Inferior parietal cortex (tissue), 1 donor: ENCODE data around the gene SOBP.
A peak's percentile ranks its signal among the peaks of the same experiment; 100 is the strongest.
"Not testable (repeated sequence)": the region's sequence is repeated elsewhere in the genome, so short reads cannot be mapped to it uniquely, and the experiment has no call there.

ENCODE experiments used
- DNase-seq: peaks from one replicate; pipeline ENCODE4 v3.0.0-alpha.2; 2016; ENCODE audit errors: extremely low spot score

The SOBP gene

DNA sequence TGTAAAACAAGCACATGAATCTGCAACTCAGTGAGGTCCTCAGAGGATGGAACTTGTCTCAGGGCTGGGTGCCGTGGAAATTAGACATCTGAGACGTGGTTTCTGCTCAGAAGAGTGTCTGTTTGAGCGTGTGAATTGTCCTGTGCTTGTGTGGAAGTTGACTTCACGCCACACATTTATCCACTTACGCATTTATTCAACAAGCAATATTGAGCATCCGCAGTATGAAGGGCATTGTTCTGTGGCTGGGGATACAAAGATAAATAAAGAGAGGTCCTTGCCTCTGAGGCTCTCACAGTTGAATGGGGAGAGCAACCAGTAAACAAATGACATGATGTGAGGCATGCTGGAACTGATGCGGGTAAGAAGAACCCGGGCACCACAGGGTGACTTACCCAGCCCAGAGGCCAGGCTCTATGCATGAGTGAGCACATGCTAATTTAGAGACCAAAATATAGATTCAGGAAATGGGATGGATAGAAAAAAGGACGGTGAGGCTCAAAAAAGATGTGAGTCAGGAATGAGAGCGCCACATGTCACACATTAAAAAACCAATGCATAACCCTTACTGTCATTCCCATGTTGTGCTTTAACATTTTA, 60.4 kb downstream of the SOBP start:
- DNase-seq: no peak

DNA sequence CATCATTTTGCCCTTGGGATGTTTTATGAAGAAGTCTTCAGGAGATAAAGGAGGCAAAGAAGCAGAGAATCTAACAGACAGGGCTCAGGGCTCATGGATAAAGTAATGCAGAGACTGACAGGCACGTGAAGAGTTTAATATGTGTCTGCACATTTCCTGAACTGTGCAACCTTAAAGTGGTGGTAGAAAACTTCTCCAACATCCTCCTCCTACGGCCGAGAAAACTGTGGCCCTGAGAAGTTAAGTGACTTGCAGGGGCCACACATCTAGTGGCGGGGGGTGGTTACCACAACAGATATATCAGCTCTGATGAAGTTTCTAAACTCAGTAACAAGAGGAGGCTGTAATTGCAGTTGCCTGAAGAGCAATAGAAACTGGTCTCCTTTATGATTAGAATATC, 61.0 kb downstream of the SOBP start:
- DNase-seq: no peak

DNA sequence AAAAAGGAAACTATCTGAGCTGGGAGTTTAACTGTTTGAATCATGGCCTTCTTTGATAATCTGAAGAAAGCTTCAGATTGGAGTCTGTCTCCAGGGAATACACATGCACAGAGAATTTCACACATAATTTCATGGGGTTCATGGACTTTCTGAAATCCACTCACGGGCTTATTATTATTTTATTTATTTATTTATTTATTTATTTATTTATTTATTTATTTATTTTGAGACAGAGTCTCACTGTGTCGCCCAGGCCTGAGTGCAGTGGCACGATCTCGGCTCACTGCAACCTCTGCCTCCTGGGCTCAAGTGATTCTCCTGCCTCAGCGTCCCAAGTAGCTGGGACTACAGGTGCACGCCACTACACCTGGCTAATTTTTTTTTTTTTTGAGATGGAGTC, 63.2 kb downstream of the SOBP start:
- DNase-seq: not testable (repeated sequence)

DNA sequence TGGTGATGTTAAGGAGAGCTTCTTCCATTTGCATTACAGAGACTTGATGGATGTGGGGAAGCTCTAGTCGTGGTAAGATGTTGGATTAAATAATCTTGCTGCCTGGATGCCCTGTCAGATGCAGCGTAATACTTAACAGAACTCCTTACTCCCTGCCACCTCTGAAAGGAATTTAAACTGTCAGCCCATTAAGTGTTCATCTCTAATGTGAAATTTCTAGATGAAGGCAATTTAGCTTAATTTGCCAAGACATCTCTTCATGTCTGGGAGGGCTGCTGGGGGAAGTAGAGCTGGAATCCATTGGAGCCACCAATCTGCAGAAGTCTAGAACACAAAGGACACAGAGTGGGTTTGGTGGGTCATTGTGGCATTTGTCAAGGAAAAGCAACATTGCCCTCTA, 64.4 kb downstream of the SOBP start:
- no peak for DNase-seq

DNA sequence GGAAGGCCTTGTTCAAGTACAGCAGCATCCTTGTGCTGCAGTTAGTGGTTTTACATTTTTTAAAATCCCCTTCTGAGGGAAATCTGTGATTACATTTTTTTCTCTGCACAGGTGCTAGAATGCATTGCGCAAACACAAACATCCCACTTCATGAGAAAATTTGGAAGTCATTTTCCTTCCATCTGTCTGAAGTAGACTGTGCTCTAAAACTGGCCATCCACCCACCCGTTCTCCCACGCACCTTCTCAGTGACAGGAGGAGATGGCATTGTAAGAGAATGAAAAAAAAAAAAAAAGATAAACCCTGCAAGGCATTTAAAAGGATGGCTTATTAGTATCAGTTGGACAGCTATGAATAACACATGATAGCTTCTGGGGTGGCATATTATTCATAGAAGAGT, 65.0 kb downstream of the SOBP start:
- DNase-seq: peak; percentile 62

DNA sequence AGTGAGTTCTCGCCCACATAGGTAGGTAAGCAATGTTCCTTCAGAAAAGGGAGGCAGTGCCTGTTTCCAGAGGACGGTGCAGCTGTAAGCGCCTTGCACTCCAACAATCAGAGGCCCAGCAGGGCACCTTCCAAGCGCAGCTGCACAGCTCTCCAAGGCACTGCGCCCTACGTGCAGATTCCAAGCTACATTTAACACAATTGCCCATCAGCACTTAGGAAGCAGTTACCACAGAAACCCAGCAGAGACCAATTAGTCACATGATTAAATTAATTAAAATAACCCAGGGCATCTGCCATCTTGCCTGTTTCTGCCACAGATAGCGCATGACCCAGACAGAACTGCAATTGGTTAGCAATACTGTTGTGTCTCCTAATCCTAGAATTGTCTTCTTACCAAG, 65.5 kb downstream of the SOBP start:
- DNase-seq: no peak

DNA sequence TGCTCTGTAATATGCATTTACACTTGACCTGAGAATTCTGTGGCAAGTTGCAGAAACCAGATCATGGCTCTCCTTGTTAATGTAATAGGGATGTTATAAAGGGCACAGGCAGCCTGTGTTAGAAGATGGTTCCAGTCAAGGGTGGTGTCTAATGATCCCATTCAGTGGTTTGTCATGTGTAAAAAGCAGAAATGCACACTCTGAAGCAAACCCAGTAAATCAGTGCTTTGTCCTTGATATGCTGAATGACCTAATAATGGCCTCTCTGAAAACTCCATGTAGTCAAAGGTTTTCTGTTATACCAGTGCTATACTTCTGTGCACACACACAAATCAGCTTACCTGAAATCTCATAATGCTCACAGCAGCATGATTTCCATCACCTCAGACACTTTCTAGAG, 66.2 kb downstream of the SOBP start:
- no peak for DNase-seq

DNA sequence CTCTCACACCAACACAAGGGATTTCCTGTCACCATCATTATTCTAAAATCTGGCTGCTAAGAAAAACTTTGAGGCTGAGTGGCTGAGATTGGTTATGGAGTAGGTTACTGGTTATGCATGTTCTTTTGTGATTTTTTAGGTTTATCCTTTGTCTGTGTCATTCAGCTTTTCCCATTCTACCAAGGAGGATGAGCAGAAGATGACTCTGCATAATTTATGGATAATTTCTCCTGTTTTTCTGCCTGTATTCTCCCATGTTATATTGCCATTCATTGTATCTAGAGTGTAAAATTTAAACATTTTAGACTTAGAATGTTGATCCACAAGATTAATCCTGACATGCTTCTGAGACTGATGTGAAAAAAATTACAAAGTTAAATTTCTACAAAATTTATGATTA, 67.8 kb downstream of the SOBP start:
- DNase-seq: no peak

DNA sequence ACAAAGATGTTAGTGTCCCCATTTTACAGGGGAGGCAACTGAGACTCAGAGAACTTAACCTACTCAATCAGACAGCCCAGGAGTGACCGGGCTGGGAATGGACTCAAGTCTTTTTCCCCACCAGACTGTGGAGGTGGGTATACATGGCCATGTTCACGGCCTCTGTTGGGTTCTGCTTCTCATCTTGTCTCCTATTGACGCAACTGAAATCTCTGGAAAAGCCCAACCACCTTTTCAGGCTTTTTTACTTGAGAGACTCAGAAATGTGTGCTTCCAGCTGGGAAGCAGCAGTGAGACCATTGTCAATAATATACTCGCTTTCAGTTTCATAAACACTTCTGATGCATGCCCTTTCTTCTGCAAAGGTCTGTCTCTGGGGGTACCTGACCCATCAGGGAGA, 70.7 kb downstream of the SOBP start:
- DNase-seq: no peak

DNA sequence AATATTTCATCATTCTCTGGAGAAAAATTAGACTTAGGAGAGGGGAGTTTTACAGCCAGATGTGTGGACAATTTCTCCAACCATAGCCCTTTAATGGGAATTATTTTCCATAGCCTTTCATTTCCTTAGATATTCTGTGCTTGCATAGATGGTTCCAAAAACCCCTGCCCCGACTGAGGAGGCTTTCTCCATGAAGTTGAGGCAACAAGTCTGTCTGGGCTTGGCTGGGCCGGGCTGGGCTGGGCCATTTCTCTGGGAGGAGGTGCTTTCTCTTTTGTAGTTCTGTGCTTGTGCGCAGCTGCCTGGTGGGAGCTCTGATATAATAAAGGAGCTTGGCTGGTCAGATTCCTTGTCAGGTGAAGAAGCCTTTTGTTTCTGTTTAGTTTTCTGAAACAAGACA, 71.4 kb downstream of the SOBP start:
- DNase-seq: no peak

DNA sequence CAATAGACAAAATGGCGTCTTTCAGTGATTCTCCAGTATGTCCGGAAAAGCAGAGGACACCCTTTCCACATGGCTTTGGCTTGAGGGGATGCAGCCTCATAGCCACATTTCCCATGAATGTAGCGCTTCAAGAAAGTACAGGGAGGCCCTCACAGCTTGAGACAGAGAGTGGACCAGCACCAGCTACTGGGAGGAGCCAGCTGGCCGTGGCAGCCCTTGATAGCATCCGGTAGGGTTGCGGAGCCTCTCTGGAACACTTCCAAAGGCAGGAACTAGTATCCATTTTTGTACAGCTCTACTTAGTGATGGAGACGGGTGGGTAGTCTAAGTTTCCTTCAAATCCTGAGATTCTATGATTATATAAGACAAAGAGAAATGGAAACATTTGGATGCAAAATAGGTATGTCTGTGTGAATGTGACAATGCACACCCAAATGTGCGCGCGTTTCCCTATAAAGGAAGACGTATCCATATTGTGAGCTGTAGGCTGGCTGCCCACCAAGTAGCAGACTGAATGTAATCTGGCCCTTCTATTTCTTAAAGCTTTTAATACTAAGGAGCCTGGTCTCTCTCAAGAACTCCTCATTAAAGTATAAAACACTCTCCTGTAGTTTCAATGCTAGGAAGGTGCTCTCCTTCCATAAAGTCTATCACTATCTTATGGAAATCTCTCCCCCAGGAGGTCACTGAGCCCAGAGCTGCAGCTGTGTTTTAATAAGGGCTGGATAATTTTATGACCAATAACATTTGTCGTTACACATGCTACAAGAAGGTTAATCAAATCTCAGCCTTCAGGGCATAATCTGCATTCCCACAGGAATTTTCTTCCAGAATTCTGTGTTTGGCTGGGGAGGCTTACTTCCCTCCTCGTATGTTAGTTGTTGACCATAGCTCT, 74.0 kb downstream of the SOBP start:
- no peak for DNase-seq

DNA sequence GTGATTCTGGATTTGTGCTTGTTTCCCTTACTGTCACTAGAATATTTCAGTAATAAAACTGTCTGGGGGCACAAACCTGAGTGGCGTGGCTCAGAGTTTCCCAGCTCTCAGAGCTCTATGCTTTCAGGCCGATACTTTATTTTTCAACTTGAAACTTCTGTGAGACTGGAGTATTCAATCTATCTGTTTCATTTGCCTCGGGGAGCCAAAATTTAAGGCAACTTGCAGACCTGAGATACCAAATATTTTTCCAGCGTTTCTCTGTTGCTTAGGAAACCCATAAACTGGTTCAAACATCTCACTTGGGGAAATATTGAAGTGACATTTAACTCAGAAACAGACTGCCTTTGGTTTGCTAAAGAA, 74.7 kb downstream of the SOBP start:
- DNase-seq: no peak

DNA sequence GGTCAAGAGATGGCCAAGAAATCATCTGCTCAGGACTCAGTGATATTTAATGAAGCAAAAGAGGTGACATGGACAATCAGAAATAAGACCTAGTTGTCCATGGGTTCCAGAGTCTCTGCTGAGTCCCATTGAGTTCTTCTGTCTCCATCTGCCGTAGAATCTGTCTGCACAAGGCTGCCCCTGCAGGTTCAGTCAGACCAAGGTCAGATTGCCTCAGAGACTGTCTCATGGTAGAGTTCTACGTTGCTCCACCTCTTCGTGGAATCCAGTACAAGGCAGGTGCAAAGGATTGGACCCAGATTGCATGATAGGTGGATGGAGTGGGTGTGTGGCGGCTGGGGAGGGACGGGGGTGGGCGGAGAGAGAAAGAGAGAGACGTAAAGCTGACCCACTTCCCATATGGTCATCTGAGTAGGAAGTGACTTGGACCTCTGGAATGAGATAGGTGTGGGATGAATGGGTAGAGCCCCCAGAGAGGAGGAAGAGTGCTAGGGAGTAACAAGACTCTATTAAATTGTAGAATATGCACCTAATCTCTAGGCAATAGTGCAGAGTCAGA, 75.3 kb downstream of the SOBP start:
- no peak for DNase-seq

DNA sequence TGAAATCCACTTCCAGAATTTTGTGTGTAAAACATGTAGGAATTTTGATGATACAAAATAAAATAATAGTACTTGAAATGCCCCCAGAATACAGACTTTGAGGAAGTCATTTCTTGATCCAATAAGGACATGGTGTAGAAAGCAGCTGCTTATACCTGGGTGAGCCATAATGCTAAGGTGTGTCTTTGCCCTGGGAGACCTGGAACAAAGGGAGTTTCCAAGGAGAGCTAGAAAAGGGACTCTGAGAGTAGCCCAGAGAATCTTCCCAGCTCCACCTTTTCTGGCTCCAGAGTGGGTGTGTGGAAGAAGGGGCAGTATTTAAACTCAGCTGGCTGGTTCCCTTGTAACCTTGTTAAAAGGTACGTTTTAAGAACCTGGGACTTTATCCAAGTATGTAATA, 77.7 kb downstream of the SOBP start:
- DNase-seq: no peak

DNA sequence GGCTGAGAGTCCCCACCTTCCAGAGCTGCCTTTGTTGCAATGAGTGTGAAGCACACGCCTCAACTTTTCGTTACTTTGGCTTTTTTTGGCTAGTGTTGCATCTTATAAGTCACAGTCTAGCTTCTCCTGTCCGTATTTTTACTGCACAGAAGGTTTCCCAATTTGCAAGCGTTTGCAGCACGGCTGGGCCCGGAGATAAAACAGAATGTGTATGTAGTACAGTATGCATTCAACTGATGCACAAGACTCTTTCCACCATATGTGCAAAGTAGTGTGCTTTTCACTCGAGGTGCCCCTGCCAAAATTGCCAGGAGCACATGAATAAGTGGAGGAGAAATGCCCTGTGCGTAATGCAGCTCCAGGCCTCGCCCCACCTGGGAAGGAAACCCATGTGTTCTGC, 79.6 kb downstream of the SOBP start:
- peak; percentile 40 for DNase-seq

DNA sequence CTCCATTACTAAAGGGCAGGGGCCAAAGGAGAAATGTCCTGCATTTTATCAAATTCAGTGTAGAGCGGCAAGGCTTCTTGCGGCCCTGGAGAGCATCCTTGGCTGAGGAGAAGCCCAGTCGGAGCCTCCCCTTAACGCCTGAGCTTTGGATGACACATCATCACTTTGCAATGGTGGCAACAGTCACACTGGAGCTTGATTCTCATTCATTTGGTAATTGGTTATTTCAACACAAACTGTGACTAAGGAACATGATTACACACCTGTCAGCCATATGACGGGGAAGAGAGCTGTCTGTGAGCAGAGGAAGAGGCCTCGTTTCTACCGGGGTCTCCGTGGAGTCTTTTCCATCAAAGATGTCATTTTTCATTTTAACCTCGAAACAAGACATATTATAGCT, 81.4 kb downstream of the SOBP start:
- DNase-seq: no peak

DNA sequence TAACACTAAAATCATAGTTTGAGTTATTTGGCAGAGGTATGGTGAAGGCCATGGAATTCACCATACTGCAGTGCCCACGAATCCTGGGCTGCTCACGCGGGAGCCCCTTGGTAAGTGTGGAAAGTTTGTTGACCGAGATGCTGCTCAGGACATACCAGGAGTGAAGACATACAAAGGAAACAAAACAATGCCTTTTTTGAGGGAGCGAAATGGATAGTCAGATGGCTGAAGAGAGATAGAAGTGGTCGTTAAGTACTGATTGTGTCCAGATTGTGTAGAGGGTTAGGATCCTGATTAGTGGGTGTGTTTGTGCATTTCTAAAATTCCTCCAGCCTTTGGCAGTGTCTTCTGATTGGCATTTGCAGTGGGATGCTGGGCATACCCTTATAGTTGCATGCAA, 83.0 kb downstream of the SOBP start:
- DNase-seq: no peak

DNA sequence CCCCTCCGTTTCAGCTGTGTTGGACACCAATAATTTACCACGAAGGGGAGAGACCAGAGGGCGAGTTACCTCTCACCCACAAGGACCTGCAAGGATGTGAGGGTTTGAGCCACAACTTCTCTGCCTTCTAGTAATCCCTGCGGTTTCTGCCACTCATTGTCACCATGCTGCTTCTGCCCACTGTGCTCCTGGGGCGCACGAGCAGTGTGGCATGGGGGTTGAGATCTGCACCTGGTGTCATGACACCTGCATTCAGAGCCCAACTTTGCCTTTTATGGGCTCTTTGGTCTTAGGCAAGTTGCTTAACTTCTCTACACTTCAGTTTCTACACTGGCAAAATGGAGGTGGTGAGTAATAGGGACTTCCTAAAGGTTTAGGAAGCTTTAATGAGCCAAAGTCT, 84.9 kb downstream of the SOBP start:
- DNase-seq: no peak

DNA sequence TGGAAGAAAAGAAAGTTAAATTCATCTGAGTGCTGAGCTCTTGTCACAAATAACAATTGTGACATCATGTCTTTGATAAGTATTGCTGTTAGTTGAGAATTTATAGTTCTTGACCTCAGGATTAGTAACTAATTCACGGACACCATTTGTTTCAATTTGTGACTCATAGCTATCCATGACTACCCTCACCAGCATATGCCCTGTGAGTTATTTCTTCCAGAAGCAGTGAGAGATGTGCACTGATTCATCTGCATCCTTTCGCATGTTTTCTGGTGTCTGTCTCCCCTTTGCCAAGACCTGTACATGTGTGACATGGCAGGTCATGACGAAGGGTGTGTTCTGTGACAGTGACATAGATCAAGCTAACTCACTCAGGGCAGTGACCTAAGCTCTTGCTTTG, 86.9 kb downstream of the SOBP start:
- DNase-seq: no peak

DNA sequence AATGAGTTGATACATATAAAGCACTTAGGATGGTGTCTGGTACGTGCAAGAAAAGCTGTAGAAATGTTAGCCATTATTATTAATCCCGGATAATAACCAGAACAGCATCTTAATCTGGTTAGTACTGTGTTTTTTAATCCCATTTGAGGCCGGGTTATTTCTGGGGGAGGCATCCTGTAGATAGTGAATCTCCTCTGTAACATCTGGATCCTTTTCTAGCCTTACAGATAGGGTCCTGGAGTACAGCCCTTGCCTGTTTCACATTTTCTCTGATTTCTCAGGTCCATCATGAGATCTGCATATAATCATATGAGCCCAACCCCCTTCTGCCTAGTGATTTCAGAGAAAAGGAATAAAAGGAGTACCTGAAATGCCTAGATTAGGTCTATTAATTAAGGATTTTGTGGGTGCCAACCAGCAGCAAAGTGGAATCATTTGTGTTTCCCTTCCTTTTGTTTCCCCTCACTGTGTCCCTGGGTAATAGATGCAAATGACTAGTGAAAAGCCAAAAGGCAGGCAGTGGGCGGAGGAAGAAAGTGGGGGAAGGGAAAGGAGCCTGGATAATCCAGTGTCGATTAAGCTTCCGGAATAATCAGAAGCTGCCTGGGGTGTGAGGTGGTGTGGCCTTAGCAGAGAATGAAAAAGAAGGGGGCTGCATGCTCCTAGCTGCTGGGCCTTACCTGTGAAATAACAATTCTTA, 88.9 kb downstream of the SOBP start:
- no peak for DNase-seq

DNA sequence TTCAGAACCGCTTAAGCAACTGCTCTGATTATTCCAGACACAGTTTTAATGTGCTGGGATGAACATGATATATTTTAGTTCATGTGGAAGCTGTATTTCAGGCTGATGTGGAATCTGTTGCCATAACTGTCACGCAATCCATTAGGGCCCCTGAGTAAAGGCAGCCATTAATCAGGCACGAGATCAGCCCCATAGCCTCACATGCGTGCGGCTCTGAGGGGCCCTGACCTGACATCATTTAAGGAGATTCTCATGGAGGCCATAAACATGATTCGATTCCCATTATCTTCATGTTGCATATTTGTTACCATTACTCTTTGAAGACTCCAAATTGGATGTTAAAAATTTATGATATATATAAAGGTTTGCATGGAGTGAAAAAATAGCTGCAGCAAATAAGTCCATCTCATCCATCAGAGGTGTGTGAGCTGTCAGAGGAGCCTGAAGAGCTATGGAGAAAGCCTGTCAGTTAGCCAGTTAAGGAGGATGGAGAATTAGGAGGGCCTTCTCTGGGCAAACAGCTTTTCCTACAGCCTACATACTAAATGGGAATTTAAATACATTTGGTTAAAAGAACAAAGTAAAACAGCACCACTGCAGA, 89.6 kb downstream of the SOBP start:
- DNase-seq: no peak

DNA sequence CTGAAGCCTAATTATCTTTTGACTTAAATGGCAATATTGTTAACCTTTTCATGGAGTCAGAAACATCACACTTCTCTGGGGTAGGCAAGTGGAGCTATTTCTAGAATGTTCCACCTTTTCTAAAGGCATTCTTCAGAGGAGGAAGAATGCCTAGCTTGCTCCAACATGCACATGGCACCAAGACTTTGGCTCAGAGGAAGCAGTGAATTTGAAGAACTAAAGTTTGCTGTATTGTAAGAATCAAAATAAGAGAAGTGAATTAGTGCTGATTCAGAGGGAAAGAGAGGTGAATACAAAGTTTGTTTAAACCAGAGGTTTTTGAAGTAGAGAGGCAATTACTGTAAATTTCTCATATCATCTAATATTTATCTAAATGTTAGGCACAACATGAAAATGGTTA, 92.2 kb downstream of the SOBP start:
- no peak for DNase-seq
